GM21825 (cell line): Measurements from ENCODE around the gene TMC7.
A peak's percentile ranks its signal among the peaks of the same experiment; 100 is the strongest.

Source experiments
- ATAC-seq: cut with Tn5 transposase; IDR thresholded peaks from one replicate; pipeline ENCODE4 v1.9.1; 2021; ENCODE audit warnings: mild to moderate bottlenecking, moderate library complexity; ENCODE audit not compliant: unreplicated experiment

TMC7 gene

DNA sequence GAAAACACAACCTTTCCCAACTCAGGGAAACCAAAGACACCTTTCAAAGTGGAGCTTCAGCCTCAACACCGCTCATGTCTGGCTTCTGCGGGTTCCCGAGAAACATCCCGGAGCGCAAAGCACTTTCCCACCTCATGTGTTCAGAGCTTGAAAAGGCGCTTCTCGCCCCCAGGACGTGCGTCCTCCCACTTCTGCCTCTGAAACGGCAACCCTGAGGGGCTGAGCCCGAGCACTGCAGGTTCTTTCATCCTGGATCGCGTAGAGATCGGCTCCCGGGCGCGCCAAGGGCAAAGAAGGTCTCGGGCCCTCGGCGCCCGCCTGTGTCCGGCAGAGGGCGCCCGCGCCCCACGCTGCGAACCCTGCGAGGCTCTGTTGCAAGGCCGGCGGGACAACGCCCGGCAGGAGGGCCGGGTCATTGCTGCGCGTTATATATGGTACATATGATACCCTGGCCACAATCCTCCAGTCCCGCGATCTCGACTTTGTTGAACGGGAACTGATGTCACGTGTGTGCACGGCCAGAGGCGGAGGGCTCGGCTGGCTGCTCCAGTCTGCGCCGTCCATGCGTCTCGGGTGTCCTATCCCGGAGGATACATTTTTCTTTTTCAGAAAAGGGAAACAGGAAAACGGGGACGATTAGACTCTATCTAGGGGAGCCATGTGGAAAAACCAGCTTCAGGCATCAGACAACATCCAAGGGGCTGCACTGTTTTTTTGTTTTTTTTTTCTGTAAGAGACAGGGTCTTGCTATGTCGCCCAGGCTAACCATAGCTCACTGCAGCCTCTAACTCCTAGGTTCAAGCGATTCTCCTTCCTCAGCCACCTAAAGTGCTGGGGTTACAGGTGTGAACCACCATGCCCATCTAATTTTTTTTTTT, 102.8 kb downstream of the TMC7 start:
- ATAC-seq = peak; percentile 81

- ATAC-seq = no peak
These were observed 104.7 kb downstream of the TMC7 start for GRCh38 chr16:19088341-19088916.

- no peak for ATAC-seq
These were observed 105.7 kb downstream of the TMC7 start for GRCh38 chr16:19089410-19089955.

DNA sequence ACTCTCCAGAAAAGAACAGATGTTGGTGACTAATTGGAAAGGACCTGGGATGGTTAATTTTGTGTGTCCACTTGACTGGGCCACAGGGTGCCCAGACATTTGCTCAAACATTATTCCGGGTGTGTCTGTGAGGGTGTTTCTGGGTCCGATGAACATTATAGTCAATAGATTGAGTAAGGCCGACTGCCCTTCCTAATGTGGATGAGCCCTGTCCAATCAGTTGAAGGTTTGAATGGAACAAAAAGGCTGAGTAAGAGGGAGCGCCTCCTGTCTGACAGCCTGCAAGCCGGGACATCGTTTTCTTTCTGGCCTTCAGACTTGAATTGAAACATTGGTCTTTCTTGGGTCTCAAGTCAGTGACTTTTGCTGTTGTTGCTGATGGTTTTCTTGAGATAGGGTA, 107.2 kb downstream of the TMC7 start:
- no peak for ATAC-seq

DNA sequence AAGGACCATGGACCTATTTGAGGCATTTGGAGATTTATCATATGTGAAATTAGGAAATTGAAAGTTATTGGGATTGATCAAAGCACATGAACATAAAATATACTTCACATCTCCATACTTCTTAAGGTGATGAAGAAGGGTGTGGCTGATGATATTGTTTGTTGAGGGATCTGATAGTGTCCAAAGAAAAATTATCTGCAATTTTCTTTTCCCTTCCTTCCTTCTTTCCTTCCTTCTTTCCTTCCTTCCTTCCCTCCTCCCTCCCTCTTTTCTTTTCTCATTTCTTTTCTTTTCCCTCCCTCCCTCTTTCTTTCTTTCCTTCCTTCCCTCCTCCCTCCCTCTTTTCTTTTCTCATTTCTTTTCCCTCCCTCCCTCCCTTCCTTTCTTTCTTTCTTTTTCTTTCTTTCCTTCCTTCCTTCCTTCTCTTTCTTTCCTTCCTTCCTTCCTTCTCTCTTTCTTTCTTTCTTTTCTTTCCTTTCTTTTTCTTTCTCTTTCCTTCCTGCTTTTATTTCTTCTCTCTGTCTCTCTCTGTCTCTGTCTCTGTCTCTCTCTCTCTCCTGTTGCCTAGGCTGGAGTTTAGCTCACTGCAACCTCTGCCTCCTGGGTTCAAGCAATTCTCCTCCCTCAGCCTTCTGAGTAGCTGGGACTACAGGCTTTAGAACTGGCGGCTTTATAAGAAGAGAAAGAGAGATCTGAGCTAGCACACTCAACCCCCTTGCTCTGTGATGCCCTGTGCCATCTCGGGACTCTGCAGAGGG, 109.1 kb downstream of the TMC7 start:
- ATAC-seq = no peak

DNA sequence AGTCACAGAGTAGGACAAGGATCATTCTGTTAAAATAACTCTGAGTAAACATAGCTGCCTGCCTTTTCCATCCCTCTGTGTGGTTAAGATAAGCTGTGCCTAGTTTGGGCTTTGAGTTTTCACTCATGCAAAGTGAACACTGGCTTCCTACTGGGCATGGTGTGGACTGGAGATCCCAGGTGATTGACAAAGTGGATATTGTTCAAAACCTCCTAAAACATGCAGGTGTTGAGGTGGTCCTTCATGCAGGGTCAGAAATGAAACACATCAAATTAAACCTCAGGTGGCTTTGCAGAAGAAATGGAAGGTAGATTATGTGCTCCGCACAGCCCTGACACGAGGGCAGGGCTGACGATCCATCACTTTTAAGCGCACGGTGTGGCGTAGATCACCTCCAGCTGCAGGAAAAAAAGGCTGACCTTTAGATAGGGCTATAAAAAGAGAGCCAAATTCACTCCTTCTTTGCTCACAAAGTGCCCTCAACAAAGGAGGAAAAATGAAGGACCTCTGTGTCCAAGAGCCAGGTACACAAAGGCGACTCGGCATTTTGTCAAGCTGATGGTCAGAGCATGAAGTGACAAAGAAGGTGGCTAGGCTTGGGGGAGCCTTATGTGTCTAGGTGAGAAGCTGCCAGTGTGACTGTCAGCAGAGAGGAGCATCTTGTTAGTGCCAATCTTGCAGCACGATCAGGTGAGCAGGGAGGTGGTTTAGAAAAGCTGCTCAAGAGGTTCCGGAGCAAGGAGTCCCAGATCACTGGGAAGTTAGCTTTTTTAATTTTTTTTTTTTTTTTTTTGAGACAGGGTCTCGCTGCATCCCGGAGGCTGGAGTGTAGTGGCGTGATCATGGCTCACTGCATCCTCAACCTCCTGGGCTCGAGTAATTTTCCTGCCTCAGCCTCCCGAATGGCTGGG, 110.2 kb downstream of the TMC7 start:
- no peak for ATAC-seq

DNA sequence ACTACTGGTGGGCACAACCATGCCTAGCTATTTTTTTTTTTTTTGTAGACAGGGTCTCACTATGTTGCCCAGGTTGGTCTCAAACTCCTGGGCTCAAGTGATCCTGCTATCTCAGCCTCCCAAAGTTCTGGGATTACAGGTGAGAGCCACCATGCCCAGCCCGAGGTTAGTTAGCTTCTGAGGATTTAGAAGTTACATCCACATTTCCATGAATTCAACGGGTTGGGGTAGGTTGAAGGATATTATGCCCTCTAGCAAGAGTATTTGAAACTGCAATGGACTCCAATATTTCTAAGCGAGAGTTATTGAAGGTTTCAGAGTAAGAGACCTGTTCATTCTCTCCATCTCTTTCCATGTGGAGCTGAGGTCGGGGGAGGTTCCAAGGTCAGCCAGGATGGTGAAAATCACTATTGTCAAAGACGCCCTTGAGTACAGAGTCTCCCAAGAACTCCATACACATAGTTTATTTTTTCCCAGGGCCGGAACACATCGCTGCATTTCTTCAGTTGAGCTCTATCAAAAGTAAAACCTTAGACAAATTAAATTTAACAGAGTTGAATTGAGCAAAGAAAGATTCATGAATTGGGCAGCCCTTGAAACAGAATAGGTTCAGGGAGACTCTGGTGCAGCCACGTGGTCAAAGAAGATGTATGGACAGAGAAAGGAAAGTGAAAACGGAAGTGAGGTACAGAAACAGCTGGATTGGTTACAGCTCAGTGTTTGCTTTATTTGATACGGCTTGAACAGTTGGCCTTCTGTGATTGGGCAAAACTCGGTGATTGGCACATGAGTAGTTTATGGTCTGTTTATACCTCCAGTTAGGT, 111.0 kb downstream of the TMC7 start:
- no peak for ATAC-seq

DNA sequence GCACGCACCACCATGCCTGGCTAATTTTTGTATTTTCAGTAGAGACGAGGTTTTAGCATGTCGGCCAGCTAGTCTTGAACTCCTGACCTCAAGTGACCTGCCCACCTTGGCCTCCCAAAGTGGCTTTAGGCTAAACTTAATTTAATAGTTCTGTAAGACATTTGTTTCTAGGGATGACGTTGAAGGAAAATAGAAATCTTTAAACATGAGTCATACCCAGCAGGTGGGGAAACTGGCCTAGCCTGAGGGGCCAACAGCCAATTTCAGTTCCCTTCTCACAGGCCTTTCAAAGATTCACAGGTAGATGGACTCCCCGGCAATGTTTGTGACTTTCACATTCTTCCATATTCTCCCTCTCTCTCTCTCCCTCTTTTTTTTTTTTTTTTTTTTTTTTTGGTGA, 111.9 kb downstream of the TMC7 start:
- ATAC-seq = no peak

GRCh38 chr16:19098173-19098572, 114.4 kb downstream of the TMC7 start:
- no peak for ATAC-seq

GRCh38 chr16:19102187-19102872, 118.6 kb downstream of the TMC7 start:
- ATAC-seq = no peak

DNA sequence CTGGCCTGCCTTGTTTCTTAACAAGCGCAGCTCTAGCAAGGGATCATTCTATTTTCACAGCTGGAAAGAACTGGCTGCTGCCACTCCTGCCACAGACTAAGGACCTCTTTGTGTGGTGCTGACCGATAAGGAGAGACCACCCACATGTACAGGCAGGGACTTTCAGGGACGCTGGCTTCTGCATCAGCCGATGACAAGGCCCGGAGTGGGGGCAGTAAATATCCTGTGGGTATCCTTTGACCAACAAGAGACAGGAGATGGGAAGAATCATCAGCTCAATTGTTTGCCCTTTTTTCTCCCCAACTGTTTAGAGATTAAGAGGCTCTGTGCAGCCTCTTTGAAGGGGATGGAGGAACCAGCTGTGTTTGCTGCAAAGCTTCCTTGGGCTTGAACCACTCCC, 120.9 kb downstream of the TMC7 start:
- ATAC-seq = no peak

DNA sequence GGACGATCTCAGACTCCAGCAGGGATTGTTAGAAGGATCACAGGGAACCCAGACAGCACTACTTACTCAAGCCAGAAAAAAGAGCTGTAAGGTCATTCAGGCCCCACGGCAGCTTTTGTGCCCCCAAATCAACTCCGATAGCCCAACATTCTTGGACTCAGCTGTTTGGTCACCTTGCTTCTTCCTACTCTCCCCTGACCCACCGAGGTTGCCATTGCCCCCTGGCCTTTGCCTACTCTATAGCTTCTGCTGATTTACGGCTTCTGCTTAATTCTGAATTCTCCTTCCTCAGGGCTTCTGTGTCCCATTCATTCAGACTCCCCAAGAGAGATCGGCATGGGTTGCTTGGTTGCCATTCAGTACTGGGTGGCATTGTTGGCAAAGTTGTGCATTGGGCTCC, 121.4 kb downstream of the TMC7 start:
- no peak for ATAC-seq

DNA sequence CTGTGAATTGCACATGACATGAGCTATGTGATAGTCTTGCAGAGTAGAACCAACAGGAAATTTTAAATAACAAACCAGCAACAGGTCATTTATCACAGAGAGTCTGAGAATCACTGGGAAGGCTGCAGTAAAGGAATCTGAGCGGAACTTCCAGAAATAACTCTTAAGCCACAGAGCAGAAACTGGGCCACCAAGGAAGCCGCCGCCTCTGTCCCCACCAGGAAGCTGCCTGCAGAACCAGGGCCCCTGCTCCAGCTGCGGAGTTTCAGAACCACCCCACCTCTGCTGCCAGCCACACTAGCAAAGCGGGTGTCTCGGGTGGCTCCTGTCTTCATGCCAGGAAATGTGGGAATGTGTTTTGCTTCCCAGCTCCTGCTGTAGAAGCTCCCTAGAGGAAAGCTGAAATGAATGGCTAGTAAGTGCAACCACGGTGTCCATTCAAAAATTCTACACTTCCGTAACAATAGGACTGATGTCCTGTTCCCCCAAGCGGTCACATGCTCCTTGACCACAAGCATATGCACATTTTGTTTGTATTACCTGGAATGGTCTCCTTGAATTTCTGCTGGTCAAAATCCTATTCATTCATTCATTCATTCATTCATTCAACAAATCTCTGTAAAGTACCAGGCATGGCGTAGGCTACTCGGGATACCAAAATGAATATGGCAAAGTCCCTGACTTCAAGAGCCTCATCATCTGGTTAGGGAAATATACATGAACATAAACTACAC, 122.3 kb downstream of the TMC7 start:
- ATAC-seq = no peak

GRCh38 chr16:19106625-19107020, 122.9 kb downstream of the TMC7 start:
- ATAC-seq = no peak

DNA sequence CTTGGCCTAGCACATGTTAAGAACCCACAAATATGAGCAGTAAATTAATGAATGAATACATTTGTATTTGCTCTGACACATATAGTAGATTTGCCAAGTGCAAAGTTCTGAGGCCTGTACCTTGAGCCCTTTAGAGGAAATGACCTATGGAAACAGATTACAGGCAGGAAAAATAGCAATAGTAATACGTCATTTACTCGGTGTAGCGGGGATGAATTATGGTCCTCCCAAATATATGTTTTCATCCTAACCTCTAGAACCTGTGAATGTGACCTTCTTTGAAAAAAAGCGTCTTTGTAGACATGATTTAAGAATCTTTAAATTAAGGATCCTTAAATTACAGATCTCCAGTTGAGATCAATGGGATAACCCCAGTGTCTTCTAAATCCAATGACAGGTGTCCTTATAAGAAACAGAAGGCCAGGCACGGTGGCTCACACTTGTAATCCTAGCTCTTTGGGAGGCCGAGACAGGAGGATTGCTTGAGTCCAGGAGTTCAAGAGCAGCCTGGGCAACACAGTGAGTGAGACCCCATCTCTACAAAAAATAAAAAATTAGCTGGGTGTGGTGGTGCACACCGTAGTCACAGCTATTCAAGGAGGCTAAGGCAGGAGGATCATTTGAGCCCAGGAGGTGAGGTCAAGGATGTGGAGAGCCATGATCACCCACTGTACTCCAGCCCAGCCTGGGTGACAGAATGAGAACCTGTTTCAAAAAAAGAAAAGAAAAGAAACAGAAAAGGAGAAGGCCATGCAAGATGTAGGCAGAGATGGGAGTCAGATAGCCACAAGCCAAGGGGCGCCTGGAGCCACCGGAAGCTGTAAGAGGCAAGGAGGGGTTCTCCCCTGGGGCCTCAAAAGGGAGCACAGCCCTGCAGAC, 124.9 kb downstream of the TMC7 start:
- ATAC-seq = no peak

DNA sequence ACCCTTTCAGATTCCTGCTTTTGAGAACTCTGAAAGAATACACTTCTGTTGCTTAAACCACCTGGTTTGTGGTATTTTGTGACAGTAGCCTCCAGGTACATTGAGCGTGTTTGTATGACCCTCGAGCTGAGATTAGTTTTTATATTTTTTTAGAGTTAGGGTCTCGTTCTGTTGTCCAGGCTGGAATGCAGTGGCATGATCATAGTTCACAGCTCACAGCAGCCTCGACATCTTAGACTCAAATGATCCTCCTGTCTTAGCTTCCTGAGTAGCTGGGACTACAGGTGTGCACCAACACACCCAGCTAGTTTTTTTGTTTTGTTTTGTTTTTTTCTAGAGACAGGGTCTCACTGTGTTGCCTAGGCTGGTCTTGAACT, 125.5 kb downstream of the TMC7 start:
- ATAC-seq = no peak

DNA sequence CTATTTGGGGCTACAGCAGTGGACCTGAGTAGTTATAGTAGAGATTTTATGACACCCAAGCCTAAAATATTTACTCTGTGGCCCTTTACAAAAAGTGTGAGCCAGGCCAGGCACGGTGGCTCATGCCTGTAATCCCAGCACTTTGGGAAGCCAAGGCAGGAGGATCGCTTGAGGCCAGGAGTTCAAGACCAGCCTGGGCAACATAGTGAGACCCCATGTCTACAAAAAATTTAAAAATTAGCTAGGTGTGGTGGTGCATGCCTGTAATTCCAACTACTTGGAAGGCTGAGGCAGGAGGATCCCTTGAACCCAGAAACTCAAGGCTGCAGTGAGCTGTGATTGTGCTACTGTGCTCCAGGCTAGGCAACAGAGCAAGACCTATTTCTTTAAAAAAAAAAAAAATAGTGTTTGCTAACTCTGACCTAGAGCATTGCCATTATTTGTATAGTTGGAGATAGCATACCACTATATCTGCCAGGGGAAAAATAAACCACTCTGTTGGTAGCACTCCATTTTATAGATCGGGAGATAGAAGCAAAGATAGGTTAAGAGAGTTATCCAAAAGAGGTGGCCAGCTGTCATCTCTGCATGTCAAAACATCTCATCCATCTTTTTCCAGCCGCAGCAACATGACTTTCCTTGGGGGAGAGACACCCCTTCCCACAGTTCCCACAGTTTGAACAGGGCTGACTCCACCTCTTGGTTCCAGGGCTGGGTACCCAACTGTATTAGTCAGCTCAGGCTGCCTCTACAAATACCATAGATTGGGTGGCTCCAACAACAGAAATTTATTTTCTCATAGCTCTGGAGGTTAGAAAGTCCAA, 127.0 kb downstream of the TMC7 start:
- no peak for ATAC-seq
